ENCODE measurements around the gene STRAP. TPM values are rescaled to one million over a fixed set of nuclear protein-coding genes. Genes with fewer than 3 reads are reported as not detected.

The STRAP gene
- total and polyA plus RNA-seq, 10 of the 15 experiments (the other 5 are each of a cell fraction or from before 2014, with no cell fraction given), result 64.3 to 281 (median 119) TPM

DNA sequence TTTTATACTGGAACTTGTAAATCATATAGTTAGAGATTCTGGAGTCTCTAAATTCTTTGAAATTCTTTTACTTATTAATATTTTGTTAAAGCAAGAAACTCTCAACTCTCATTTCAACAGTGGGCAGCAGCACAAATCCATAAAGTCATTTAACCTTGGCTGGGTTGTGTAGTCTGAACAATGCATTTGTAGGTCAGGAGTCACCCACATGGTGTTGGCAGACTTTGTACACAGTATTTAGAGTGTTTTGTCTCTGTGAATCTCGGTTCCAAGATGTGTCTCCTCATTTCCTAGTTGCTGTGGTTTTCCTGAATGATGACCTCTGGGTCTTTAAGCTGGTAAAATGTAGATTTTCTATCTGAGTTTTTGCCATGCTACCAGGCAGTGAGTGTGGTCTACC, 20.8 kb upstream of the STRAP start:
- no peaks in the 10 kb centered on the region for H3K4me1 ChIP-seq (ENCODE audit: control insufficient read depth, insufficient read depth, low read length)
- no peak overlapping the region for H3K27ac ChIP-seq (ENCODE audit: control insufficient read depth, insufficient read depth)
- H3K9me3 ChIP-seq (replicated peaks; ENCODE audit: control insufficient read depth, insufficient read depth, low read length), result no peaks in the 10 kb centered on the region
- intact Hi-C loops (cut with micrococcal nuclease; ENCODE audit: unreplicated experiment) (no loop called here), in situ Hi-C loops (cut with MboI) (no loop called here)
- ChIA-PET CTCF (interaction anchor here (0.6 to 2.5 kb wide), 7 partner anchors 36 to 373 kb away, joined by 3 to 11 read pairs (median 3); no protein-coding TSS in a partner anchor), SMC1A (ENCODE audit: uncharacterized antibody, unreplicated experiment) (interaction anchor here (0.5 to 2.2 kb wide), 5 partner anchors 8 to 329 kb away, joined by 3 to 14 read pairs (median 4); no protein-coding TSS in a partner anchor), POLR2A (no interaction called here), RAD21 (ENCODE audit: unreplicated experiment) (interaction anchor here (0.9 to 1.1 kb wide), 2 partner anchors 89 to 271 kb away, joined by 3 read pairs; no protein-coding TSS in a partner anchor)
- H2AFZ ChIP-seq (ENCODE audit: control insufficient read depth, low read depth, low read length), result no peak overlapping the region
- no peak overlapping the region for H3K4me2 ChIP-seq (ENCODE audit: control insufficient read depth, insufficient read depth)
- H3K9ac ChIP-seq (ENCODE audit: control insufficient read depth, insufficient read depth, low read length), result no peak overlapping the region
- no TSS peak for BruUV-seq (replicated peaks)
- H3K27me3 ChIP-seq (replicated peaks in 1 of 2; ENCODE audit: control insufficient read depth in 2 of 2, insufficient read depth in 2 of 2, low read length in 1 of 2), result no peaks in the 10 kb centered on the region
- 40% methylated on average over 1 of the region's 1 CpG for whole genome bisulfite sequencing (ENCODE audit: insufficient coverage, insufficient replicate concordance, low lambda C conversion rate, missing lambda C conversion rate)
- no peaks in the 10 kb centered on the region for H4K20me1 ChIP-seq (ENCODE audit: control insufficient read depth, insufficient read depth)
- H3K79me2 ChIP-seq (ENCODE audit: control insufficient read depth, insufficient read depth, low read length), result no peaks in the 10 kb centered on the region
- FAIRE-seq (no peak), DNase-seq (ENCODE audit: low read depth, low spot score) (no peak), ATAC-seq (no peak)
- no peaks in the 10 kb centered on the region for H3K36me3 ChIP-seq (ENCODE audit: control insufficient read depth in 2 of 2, insufficient read depth in 2 of 2, low read length in 1 of 2)
- TF ChIP-seq ZNF384 (IDR thresholded peaks at IDR 0.05; ENCODE audit: borderline replicate concordance, low read depth, low read length) (no peak), NFYB (IDR thresholded peaks at IDR 0.05; ENCODE audit: insufficient read depth, low read depth, low read length) (no peak), SMC3 (IDR thresholded peaks at IDR 0.05; ENCODE audit: borderline replicate concordance, low read length) (no peak), SP1 (IDR thresholded peaks at IDR 0.05; ENCODE audit: low read depth, low read length) (no peak), CREB1 (IDR thresholded peaks at IDR 0.05; ENCODE audit: low read depth) (no peak), ESRRA (IDR thresholded peaks at IDR 0.05; ENCODE audit: low read length) (no peak), EZH2 (IDR thresholded peaks at IDR 0.05; ENCODE audit: borderline replicate concordance, control insufficient read depth, low read depth, low read length) (no peak), IKZF2 (IDR thresholded peaks at IDR 0.05) (no peak)
- TF ChIP-seq, protein P1, sequence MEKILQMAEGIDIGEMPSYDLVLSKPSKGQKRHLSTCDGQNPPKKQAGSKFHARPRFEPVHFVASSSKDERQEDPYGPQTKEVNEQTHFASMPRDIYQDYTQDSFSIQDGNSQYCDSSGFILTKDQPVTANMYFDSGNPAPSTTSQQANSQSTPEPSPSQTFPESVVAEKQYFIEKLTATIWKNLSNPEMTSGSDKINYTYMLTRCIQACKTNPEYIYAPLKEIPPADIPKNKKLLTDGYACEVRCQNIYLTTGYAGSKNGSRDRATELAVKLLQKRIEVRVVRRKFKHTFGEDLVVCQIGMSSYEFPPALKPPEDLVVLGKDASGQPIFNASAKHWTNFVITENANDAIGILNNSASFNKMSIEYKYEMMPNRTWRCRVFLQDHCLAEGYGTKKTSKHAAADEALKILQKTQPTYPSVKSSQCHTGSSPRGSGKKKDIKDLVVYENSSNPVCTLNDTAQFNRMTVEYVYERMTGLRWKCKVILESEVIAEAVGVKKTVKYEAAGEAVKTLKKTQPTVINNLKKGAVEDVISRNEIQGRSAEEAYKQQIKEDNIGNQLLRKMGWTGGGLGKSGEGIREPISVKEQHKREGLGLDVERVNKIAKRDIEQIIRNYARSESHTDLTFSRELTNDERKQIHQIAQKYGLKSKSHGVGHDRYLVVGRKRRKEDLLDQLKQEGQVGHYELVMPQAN (conservative IDR thresholded peaks at IDR 0.05), result no peak
- TF ChIP-seq, protein P2, sequence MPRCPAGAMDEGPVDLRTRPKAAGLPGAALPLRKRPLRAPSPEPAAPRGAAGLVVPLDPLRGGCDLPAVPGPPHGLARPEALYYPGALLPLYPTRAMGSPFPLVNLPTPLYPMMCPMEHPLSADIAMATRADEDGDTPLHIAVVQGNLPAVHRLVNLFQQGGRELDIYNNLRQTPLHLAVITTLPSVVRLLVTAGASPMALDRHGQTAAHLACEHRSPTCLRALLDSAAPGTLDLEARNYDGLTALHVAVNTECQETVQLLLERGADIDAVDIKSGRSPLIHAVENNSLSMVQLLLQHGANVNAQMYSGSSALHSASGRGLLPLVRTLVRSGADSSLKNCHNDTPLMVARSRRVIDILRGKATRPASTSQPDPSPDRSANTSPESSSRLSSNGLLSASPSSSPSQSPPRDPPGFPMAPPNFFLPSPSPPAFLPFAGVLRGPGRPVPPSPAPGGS (IDR thresholded peaks at IDR 0.05; ENCODE audit: borderline replicate concordance, insufficient read depth, low read depth, low read length, poor library complexity, severe bottlenecking), result no peak
- TF ChIP-seq, protein P3, sequence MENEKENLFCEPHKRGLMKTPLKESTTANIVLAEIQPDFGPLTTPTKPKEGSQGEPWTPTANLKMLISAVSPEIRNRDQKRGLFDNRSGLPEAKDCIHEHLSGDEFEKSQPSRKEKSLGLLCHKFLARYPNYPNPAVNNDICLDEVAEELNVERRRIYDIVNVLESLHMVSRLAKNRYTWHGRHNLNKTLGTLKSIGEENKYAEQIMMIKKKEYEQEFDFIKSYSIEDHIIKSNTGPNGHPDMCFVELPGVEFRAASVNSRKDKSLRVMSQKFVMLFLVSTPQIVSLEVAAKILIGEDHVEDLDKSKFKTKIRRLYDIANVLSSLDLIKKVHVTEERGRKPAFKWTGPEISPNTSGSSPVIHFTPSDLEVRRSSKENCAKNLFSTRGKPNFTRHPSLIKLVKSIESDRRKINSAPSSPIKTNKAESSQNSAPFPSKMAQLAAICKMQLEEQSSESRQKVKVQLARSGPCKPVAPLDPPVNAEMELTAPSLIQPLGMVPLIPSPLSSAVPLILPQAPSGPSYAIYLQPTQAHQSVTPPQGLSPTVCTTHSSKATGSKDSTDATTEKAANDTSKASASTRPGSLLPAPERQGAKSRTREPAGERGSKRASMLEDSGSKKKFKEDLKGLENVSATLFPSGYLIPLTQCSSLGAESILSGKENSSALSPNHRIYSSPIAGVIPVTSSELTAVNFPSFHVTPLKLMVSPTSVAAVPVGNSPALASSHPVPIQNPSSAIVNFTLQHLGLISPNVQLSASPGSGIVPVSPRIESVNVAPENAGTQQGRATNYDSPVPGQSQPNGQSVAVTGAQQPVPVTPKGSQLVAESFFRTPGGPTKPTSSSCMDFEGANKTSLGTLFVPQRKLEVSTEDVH (IDR thresholded peaks at IDR 0.05; ENCODE audit: low read depth, partially characterized antibody), result no peak
- no peak overlapping the region for H3K4me3 ChIP-seq

Measured in GM12878 (cell line).